Skeletal muscle tissue (tissue), 4 donors: ENCODE data around the gene TBATA. TPM values are rescaled to one million over a fixed set of nuclear protein-coding genes. Genes with fewer than 3 reads are reported as not detected.

Experiments used
- H3K27ac ChIP-seq: one replicate; pipeline ENCODE4 v1.7.0; 2013; ENCODE audit warnings: mild to moderate bottlenecking, low read depth, low read length, inconsistent platforms
- H3K27me3 ChIP-seq, 3 donors: one replicate each; pipeline ENCODE4 v1.7.0; 2013; ENCODE audit warnings: low read length in 3 of 3; ENCODE audit not compliant: control insufficient read depth in 3 of 3, insufficient read depth in 3 of 3
- H3K36me3 ChIP-seq, 3 donors: one replicate each; pipeline ENCODE4 v1.7.0; 2013; ENCODE audit warnings: low read length in 3 of 3; ENCODE audit not compliant: control insufficient read depth in 3 of 3, insufficient read depth in 3 of 3
- H3K4me1 ChIP-seq, 3 donors: one replicate each; pipeline ENCODE4 v1.7.0; 2013; ENCODE audit warnings: low read length in 3 of 3, mild to moderate bottlenecking in 3 of 3; ENCODE audit not compliant: control insufficient read depth in 3 of 3, insufficient read depth in 3 of 3
- H3K4me3 ChIP-seq, 3 donors: one replicate each; pipeline ENCODE4 v1.7.0; 2013; ENCODE audit warnings: low read length in 3 of 3
- H3K9ac ChIP-seq, 3 donors: one replicate each; pipeline ENCODE4 v1.7.0; 2013; ENCODE audit warnings: low read length in 3 of 3, mild to moderate bottlenecking in 3 of 3, moderate library complexity in 2 of 3, low read depth in 1 of 3
- H3K9me3 ChIP-seq, 3 donors: one replicate each; pipeline ENCODE4 v1.7.0; 2013; ENCODE audit warnings: low read length in 3 of 3; ENCODE audit not compliant: control insufficient read depth in 3 of 3
- total RNA-seq: library from RNA; depleted of rRNA; stranded (reverse); fragments of >200 nt; gene quantifications from one replicate; pipeline ENCODE4 v1.2.3, GENCODE V29; 2014
- donor health status: Osteomylitis.

The TBATA gene
- total RNA-seq, 1 donor from 2014 or later = not detected

DNA sequence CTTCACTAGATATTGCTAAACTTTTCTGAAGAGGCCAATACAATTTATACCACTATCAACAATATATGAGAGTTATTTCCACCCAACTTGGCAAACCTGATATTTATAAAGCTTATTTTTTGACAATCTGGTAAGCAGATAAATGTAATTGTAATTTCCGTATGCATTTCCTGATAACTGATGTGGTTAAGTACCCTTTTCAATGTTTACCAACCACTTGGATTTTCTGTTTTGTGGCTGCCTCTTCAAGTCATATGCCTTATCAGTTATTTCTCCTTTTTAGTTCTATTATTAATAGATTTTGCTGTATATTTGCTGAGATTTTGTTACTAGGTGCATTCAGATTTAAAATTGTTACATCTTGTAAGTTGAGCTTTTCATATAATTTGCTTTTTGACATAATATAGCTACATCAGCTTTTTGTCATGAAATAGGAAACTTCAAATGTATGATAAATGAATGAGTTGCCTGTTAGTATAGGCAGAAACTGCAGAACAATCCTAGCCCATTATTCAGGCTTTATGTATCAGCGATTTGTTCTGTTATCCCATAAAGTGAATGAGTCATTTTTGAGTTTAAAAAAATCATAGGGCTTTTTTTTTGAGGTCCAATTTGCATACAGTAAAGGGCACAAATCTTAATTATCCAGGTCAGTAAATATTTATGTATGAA lies 42.0 kb upstream of the TBATA start:
- Histone ChIP-seq H3K4me1 (peaks cover 12 to 26% (median 13%) of the 10 kb centered on the region in 3 donors), H3K27me3 (no peaks in the 10 kb centered on the region), H3K27ac (no peak overlapping the region), H3K9ac (peak overlapping the region in 1 of 3 donors; percentile 27), H3K9me3 (no peaks in the 10 kb centered on the region), H3K4me3 (no peak overlapping the region), H3K36me3 (peaks cover 2 to 7% (median 5%) of the 10 kb centered on the region in 3 donors)

DNA sequence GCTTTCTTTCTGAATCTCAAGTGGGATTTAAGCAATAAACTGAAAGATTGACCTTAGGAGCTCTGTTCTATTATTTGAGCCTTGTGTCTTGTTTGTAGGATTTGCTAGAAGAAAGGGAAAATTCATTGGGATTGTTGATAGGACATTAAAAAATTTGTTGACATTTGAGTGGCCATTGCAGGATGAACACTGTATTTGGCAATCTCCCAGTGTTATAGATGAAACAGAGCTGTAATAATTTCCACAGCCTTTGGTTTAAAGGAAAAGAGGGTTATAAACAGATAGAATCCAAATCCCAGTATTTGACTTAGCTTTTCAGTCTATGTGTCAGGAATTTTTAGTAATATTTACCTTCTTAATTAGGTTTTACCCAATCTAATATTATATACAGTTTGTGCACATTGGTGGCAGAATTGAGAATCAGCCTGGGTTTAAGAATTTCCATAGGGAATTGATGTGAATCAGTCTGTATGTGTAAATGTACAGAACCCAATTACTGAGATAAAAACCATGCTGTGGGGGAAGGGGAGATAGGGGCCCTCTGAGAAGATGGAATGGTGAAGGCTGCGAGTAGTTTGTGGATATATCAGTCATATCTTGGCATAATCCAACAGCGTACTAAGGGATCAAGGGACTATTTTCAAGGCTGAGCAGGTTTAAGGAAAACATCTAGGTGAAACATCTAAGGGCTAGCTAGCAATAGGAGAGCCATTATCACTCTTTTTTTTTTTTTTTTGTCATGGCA lies 37.1 kb upstream of the TBATA start:
- no peaks in the 10 kb centered on the region for H3K27me3 ChIP-seq
- H3K4me3 ChIP-seq = no peak overlapping the region
- H3K9ac ChIP-seq = peak overlapping the region in 1 of 3 donors; percentile 51
- peaks cover 2 to 42% (median 23%) of the 10 kb centered on the region in 3 donors for H3K36me3 ChIP-seq
- H3K4me1 ChIP-seq = peaks cover 0 to 4% (median 0%) of the 10 kb centered on the region in 3 donors
- H3K27ac ChIP-seq = no peak overlapping the region
- no peaks in the 10 kb centered on the region for H3K9me3 ChIP-seq

DNA sequence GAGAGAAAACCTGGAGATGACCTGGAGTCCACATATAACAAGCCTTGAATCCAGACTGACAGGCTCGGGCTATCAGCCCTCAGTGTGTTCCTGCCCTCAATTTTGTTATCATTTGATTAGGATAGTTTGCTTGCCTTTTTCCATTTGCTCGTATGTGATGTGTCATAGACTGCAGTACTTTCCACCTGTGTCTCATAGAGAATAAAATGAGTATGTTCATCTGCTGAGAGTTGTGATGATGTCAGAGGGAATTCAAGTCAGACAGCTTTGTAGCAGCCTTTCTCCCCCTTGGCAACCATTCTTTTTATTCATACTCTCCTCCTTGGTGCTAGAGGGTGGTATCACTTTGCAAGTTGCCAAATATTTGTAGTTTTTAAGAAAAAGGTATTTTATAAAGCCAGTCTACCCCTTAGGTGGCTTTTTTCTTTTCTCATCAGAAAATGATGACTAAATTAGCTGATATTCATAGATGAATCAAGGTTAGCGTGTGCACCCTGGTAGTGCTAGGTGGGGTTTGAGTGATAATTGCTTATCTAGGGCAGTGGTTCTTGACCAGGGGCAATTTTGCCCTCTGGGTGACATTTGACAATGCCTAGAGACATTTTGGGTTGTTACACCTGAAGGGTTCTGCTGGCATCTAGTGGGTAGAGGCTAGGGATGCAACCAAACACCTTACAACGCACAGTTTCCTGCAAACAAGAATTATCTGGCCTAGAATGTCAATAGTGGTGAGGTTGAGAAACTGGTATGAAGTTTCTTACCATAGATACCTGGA lies 36.0 kb upstream of the TBATA start:
- H3K9me3 ChIP-seq = no peaks in the 10 kb centered on the region
- no peak overlapping the region for H3K9ac ChIP-seq
- H3K27ac ChIP-seq = no peak overlapping the region
- no peak overlapping the region for H3K4me3 ChIP-seq
- H3K36me3 ChIP-seq = peaks cover under 1 to 41% (median 23%) of the 10 kb centered on the region in 3 donors
- H3K4me1 ChIP-seq = peaks cover 4 to 14% (median 5%) of the 10 kb centered on the region in 3 donors
- H3K27me3 ChIP-seq = no peaks in the 10 kb centered on the region

DNA sequence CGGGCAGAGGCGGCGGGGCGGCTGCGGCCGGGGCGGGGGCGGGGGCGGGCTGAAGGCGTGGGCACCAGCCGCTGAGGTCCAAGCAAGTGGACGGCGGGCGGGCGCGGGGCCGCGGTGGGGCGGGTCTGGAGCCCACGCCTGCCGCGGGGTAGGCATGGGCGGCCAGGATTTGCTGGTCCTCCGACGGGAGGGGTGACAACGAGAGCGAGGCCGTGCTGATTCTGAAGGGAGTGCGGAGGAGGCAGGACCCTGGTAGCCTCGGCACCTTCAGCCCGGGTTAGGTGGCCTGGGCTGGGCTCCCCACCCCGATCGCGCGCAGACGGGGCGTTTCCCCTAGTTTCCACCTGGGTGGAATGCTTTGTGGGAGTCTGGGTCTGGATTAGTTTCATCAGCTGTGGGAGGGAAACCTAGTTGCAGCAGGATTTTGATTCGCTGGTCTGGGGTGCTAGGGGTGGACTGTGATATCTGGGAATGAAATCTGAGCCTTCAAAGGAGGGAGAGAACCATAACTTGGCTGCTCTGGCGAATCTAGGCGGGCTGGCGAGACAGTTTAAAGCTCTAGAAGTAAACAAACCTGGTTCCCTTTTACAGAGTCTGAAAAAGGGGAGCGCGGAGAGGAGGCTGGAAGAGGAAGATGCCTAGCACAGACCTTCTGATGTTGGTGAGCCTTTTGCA lies 31.2 kb upstream of the TBATA start:
- peak overlapping the region; percentile 88 for H3K27ac ChIP-seq
- H3K27me3 ChIP-seq = no peaks in the 10 kb centered on the region
- peak overlapping the region; percentile 76 to 87 (median 85) for H3K9ac ChIP-seq
- peaks cover 4 to 14% (median 5%) of the 10 kb centered on the region in 3 donors for H3K4me1 ChIP-seq
- H3K4me3 ChIP-seq = peak overlapping the region; percentile 74 to 90 (median 89)
- H3K9me3 ChIP-seq = no peaks in the 10 kb centered on the region
- peaks cover 0 to 29% (median 18%) of the 10 kb centered on the region in 3 donors for H3K36me3 ChIP-seq

GRCh38 chr10:70815504-70816219 lies 30.5 kb upstream of the TBATA start, which contains the start of gene SGPL1:
Gene SGPL1 (plus strand): TSS chr10:70815948. CDS start chr10:70816854, 906 bp downstream.
- H3K4me3 ChIP-seq = peak within 1 kb of the TSS; percentile 74 to 90 (median 89)
- H3K9ac ChIP-seq = peak within 1 kb of the TSS; percentile 76 to 87 (median 85)
- H3K27me3 ChIP-seq = no peaks in the 10 kb centered on the region

DNA sequence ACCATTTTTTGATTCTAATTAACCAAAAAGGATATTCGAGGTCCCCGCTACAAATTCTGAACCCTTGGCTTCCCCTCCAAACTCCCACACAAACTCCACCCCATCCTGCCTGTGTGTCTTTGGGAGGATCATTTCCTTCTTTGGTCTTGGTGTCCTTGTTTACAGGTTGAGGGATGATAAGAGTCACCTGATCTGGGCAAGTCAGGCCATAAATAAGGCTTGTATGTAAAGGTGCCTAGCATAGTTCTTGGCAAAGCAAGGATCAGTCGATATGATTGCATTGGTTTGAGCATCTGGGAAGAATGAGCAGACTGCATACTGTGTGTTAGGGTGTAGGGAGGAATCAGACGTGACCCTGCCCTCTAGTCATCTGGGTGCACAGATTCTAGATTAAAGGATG lies 28.9 kb upstream of the TBATA start:
- no peaks in the 10 kb centered on the region for H3K9me3 ChIP-seq
- no peak overlapping the region for H3K27ac ChIP-seq
- H3K4me3 ChIP-seq = no peak overlapping the region
- peaks cover 0 to 11% (median 6%) of the 10 kb centered on the region in 3 donors for H3K36me3 ChIP-seq
- peaks cover 4 to 14% (median 5%) of the 10 kb centered on the region in 3 donors for H3K4me1 ChIP-seq
- no peaks in the 10 kb centered on the region for H3K27me3 ChIP-seq
- no peak overlapping the region for H3K9ac ChIP-seq

More at GRCh38 chr10:70815504-70816219, 30.5 kb upstream of the TBATA start, which contains the start of gene SGPL1:
- peaks cover 4 to 14% (median 5%) of the 10 kb centered on the region in 3 donors for H3K4me1 ChIP-seq
- peak within 1 kb of the TSS; percentile 88 for H3K27ac ChIP-seq
- H3K9me3 ChIP-seq = no peaks in the 10 kb centered on the region
- H3K36me3 ChIP-seq = peaks cover 0 to 23% (median 14%) of the 10 kb centered on the region in 3 donors

- H3K36me3 ChIP-seq = peaks cover 0 to 5% (median 2%) of the 10 kb centered on the region in 3 donors
- H3K9ac ChIP-seq = no peak overlapping the region
- no peak overlapping the region for H3K27ac ChIP-seq
- no peaks in the 10 kb centered on the region for H3K27me3 ChIP-seq
- H3K4me3 ChIP-seq = no peak overlapping the region
- peaks cover 4 to 14% (median 5%) of the 10 kb centered on the region in 3 donors for H3K4me1 ChIP-seq
- H3K9me3 ChIP-seq = no peaks in the 10 kb centered on the region
Measured at GRCh38 chr10:70812814-70813213, 27.6 kb upstream of the TBATA start.

DNA sequence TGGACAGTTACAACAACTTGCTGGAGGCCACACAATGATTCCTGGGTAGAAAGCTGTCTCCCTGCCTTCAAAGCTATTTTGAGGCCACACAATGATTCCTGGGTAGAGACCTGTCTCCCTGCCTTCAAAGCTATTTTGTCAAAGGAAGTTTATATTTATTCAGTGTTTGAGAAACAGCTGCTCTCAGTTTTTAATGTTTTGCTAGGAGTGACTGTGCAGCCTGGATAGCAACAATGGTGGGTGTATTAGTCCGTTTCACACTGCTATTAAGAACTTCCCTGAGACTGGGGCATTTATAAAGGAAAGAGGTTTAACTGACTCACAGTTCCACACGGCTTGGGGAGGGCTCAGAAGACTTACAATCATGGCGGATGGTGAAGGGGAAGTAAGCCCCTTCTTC lies 26.7 kb upstream of the TBATA start:
- no peak overlapping the region for H3K27ac ChIP-seq
- H3K4me3 ChIP-seq = no peak overlapping the region
- H3K9ac ChIP-seq = no peak overlapping the region
- peaks cover 0 to 2% (median 0%) of the 10 kb centered on the region in 3 donors for H3K27me3 ChIP-seq
- H3K36me3 ChIP-seq = no peaks in the 10 kb centered on the region
- no peaks in the 10 kb centered on the region for H3K9me3 ChIP-seq
- peaks cover 4 to 7% (median 4%) of the 10 kb centered on the region in 3 donors for H3K4me1 ChIP-seq

DNA sequence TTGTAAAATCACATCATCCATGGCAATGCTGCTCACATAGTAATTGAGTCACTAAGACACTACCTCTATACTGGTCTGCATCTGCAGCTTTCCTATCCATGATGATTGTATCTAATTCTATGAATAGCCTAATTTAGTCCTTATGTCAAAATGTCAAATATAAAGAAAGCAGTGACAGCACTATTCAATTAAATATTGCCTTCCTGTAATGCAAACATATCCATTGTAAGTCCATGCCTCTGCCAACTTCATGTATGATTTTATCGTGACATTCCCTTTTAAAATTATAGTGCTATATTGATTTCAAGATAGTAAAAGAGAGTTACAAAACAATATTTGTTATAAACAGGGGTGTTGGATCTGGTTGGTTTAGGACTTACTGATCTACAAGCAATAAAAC lies 25.8 kb upstream of the TBATA start:
- Histone ChIP-seq H3K9me3 (no peaks in the 10 kb centered on the region), H3K4me3 (no peak overlapping the region), H3K27me3 (peaks cover 0 to 5% (median 0%) of the 10 kb centered on the region in 3 donors), H3K27ac (no peak overlapping the region), H3K9ac (no peak overlapping the region), H3K36me3 (no peaks in the 10 kb centered on the region), H3K4me1 (no peaks in the 10 kb centered on the region)
